GM19351 (cell line): ENCODE data around the gene ZNF48.
"Not testable (repeated sequence)": the region's sequence is repeated elsewhere in the genome, so short reads cannot be mapped to it uniquely, and the experiment has no call there.

Source experiments
- ATAC-seq: cut with Tn5 transposase; IDR thresholded peaks from one replicate; pipeline ENCODE4 v1.9.1; 2021; ENCODE audit warnings: mild to moderate bottlenecking, moderate library complexity; ENCODE audit not compliant: unreplicated experiment

Gene ZNF48

GRCh38 chr16:30377050-30377811 is 18.0 kb upstream of the ZNF48 start:
- ATAC-seq: no peak

GRCh38 chr16:30377812-30378235 is 17.4 kb upstream of the ZNF48 start:
- peak; percentile 27 for ATAC-seq

GRCh38 chr16:30378236-30379157 is 16.7 kb upstream of the ZNF48 start:
- peak; percentile 85 for ATAC-seq

GRCh38 chr16:30379158-30379783 is 15.9 kb upstream of the ZNF48 start:
- no peak for ATAC-seq

- no peak for ATAC-seq
Measured at GRCh38 chr16:30380072-30380802, 15.0 kb upstream of the ZNF48 start.

- no peak for ATAC-seq
Measured at GRCh38 chr16:30380803-30381208, 14.4 kb upstream of the ZNF48 start.

GRCh38 chr16:30381291-30382041 is 13.8 kb upstream of the ZNF48 start:
- ATAC-seq: no peak

- peak; percentile 43 for ATAC-seq
Measured at GRCh38 chr16:30382111-30382881, 12.9 kb upstream of the ZNF48 start, which contains the start of gene SEPTIN1. Gene SEPTIN1 (minus strand): TSS chr16:30382561. CDS start chr16:30382542, 19 bp downstream.

- ATAC-seq: no peak
Measured at GRCh38 chr16:30383521-30383920, 11.7 kb upstream of the ZNF48 start.

- ATAC-seq: no peak
Measured at GRCh38 chr16:30394592-30395154, 547 bp upstream of the ZNF48 start.

GRCh38 chr16:30395992-30396585 is 869 bp downstream of the ZNF48 start:
- ATAC-seq: no peak

- not testable (repeated sequence) for ATAC-seq
Measured at GRCh38 chr16:30396627-30397026, 1.4 kb downstream of the ZNF48 start.

- ATAC-seq: no peak
Measured at GRCh38 chr16:30397056-30397455, 1.8 kb downstream of the ZNF48 start.

- no peak for ATAC-seq
Measured at GRCh38 chr16:30397776-30398660, 2.8 kb downstream of the ZNF48 start.

GRCh38 chr16:30398661-30399434 is 3.6 kb downstream of the ZNF48 start:
- no peak for ATAC-seq

- ATAC-seq: no peak
Measured at GRCh38 chr16:30399435-30400186, 4.4 kb downstream of the ZNF48 start.
